Naive B cell (primary cell): ENCODE measurements around the gene TMEM117. TPM values are rescaled to one million over a fixed set of nuclear protein-coding genes. Genes with fewer than 3 reads are reported as not detected.
A peak's percentile ranks its signal among the peaks of the same experiment; 100 is the strongest.
"Not testable (repeated sequence)": the region's sequence is repeated elsewhere in the genome, so short reads cannot be mapped to it uniquely, and the experiment has no call there.

Source experiments
- ATAC-seq, 2 donors: fragments of 150-1000 bp; cut with Tn5 transposase; 2 replicates each; pipeline ENCODE4 v1.10.0; 2021; ENCODE audit warnings: low read depth in 2 of 2, mild to moderate bottlenecking in 2 of 2, moderate library complexity in 2 of 2
- DNase-seq: peaks from one replicate; pipeline ENCODE4 v3.0.0; 2022
- H3K27ac Mint-ChIP-seq, 6 donors: one replicate each; pipeline ENCODE4 v1.8.0; 2020 to 2022; ENCODE audit warnings: mild to moderate bottlenecking in 6 of 6, mixed read lengths in 6 of 6, moderate library complexity in 5 of 6, inconsistent platforms in 2 of 6
- H3K27me3 Mint-ChIP-seq, 3 donors: one replicate each; pipeline ENCODE4 v1.8.0; 2021 to 2022; ENCODE audit warnings: mixed read lengths in 3 of 3, mild to moderate bottlenecking in 1 of 3
- H3K36me3 Mint-ChIP-seq, 2 donors: one replicate each; pipeline ENCODE4 v1.8.0; 2020 to 2022; ENCODE audit warnings: mixed read lengths in 2 of 2, inconsistent platforms in 1 of 2, mild to moderate bottlenecking in 1 of 2
- H3K4me1 Mint-ChIP-seq, 3 donors: one replicate each; pipeline ENCODE4 v1.8.0; 2020 to 2022; ENCODE audit warnings: mixed read lengths in 3 of 3, inconsistent platforms in 1 of 3, mild to moderate bottlenecking in 1 of 3, moderate library complexity in 1 of 3
- H3K4me3 Mint-ChIP-seq, 8 donors: one replicate each; pipeline ENCODE4 v1.8.0; 2020 to 2022; ENCODE audit warnings: mild to moderate bottlenecking in 8 of 8, mixed read lengths in 8 of 8, moderate library complexity in 8 of 8, inconsistent platforms in 2 of 8
- H3K9me3 Mint-ChIP-seq, 7 donors: one replicate each; pipeline ENCODE4 v1.8.0; 2020 to 2022; ENCODE audit warnings: mixed read lengths in 7 of 7, mild to moderate bottlenecking in 5 of 7, inconsistent platforms in 2 of 7, moderate library complexity in 1 of 7
- polyA plus RNA-seq, 6 donors: library from polyadenylated mRNA; unstranded; fragments of 300-500 nt; fragmentation: Illumina TruSeq; gene quantifications; one replicate each; pipeline ENCODE4 v1.2.3, GENCODE V29; 2021; ENCODE audit warnings: low read depth in 6 of 6

TMEM117 gene
- polyA plus RNA-seq, 6 donors from 2014 or later, result 5.2 to 9.8 (median 5.3) TPM

DNA sequence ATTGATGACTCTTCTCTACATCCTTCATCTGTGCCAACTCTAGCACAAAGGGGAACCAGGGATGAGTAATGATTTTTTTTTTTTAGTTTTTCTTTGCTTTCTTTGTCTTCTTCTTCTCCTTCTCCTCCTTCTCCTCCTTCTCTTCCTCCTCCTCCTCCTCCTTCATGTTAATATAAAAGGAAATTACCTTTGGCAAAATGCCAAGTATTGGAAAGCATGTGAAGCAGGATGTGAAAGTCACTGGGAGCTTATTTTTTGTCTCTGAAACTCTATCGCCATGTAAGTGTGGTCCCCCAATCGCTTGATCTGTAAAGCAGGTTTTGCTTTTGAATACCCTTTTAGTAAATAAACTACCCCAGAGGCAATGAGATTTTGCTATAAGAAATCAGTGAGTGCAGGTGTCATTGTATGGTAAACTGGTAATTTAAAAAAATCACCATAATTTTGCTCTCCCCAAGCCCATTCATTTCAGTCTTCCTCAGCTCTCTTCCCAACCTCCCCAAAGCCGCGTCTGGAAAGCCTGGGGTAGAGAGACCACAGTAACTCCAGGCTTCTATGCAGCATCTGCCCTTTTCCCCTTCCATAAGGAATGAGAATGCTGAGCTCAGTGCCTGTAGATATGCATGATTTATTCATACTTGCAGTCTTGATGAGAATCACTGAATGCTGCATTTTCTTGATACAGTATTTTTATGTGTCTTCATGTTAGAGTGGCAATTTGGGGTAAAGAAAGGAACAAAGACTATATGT lies 388.7 kb downstream of the TMEM117 start:
- no peak overlapping the region for H3K4me3 Mint-ChIP-seq
- H3K9me3 Mint-ChIP-seq, result peaks cover 0 to 8% (median 0%) of the 10 kb centered on the region in 7 donors
- no peaks in the 10 kb centered on the region for H3K36me3 Mint-ChIP-seq
- peaks cover 0 to 3% (median 0%) of the 10 kb centered on the region in 3 donors for H3K4me1 Mint-ChIP-seq
- DNase-seq (no peak), ATAC-seq (no peak)
- no peaks in the 10 kb centered on the region for H3K27me3 Mint-ChIP-seq
- no peak overlapping the region for H3K27ac Mint-ChIP-seq

- H3K27me3 Mint-ChIP-seq, result no peaks in the 10 kb centered on the region
- no peaks in the 10 kb centered on the region for H3K36me3 Mint-ChIP-seq
- no peak for ATAC-seq
Measured at GRCh38 chr12:44225149-44225510, 389.2 kb downstream of the TMEM117 start.

DNA sequence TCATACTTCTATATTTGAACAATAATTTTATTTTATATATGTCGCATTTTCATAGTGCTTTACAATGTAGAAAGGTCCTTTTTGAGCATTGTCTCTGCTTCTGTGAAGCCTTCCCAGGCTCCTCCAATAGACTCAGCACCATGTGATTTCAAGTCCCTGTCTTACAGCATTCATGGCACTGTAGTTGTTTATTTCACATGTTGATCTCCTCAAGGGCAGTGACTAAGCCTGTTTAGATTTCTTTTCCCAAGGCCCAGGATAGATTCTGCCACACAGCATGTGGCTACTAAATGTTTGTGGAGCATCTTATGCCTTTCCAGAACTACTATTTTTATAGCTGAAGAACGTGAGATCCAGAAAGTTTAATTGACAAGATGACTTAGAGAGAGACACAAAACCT lies 391.7 kb downstream of the TMEM117 start:
- H3K4me3 Mint-ChIP-seq, result no peak overlapping the region
- H3K36me3 Mint-ChIP-seq, result no peaks in the 10 kb centered on the region
- H3K27ac Mint-ChIP-seq, result no peak overlapping the region
- H3K9me3 Mint-ChIP-seq, result no peaks in the 10 kb centered on the region
- H3K4me1 Mint-ChIP-seq, result peaks cover 0 to 3% (median 0%) of the 10 kb centered on the region in 3 donors
- ATAC-seq (no peak), DNase-seq (no peak)
- no peaks in the 10 kb centered on the region for H3K27me3 Mint-ChIP-seq

More at GRCh38 chr12:44225149-44225510, 389.2 kb downstream of the TMEM117 start:
- Mint-ChIP-seq H3K4me3 (no peak overlapping the region), H3K9me3 (peaks cover 0 to 4% (median 0%) of the 10 kb centered on the region in 7 donors), H3K27ac (no peak overlapping the region), H3K4me1 (peaks cover 0 to 3% (median 0%) of the 10 kb centered on the region in 3 donors)
- no peak for DNase-seq

DNA sequence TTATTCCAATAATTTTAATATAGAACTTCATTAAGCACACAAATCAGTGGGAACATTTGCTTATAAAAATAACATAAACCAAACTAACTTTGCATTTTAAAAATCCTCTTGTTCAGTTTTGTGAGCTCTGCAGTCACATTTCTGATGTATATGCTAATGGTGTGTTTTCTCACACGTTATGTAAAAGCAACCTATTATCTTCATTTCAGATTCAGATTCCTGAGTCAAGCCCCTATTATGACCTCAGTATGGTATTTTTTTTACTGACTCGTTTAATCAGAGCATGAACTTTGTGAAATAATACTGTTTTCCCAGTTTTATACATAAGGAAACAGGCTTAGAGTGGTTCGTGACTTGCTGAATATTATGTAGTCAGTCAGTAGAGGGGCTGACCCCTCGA lies 394.0 kb downstream of the TMEM117 start:
- Mint-ChIP-seq H3K27me3 (no peaks in the 10 kb centered on the region), H3K36me3 (no peaks in the 10 kb centered on the region), H3K9me3 (no peaks in the 10 kb centered on the region), H3K27ac (no peak overlapping the region), H3K4me3 (no peak overlapping the region), H3K4me1 (no peaks in the 10 kb centered on the region)
- ATAC-seq (no peak), DNase-seq (no peak)

- DNase-seq (no peak), ATAC-seq (no peak)
- Mint-ChIP-seq H3K4me3 (no peak overlapping the region), H3K27ac (no peak overlapping the region), H3K36me3 (no peaks in the 10 kb centered on the region), H3K27me3 (no peaks in the 10 kb centered on the region), H3K4me1 (no peaks in the 10 kb centered on the region), H3K9me3 (no peaks in the 10 kb centered on the region)
Measured at GRCh38 chr12:44235674-44236073, 399.8 kb downstream of the TMEM117 start.

GRCh38 chr12:44240186-44240585 lies 404.3 kb downstream of the TMEM117 start:
- H3K27me3 Mint-ChIP-seq, result no peaks in the 10 kb centered on the region
- no peak for DNase-seq
- H3K9me3 Mint-ChIP-seq, result peaks cover 0 to 12% (median 5%) of the 10 kb centered on the region in 7 donors
- no peak overlapping the region for H3K27ac Mint-ChIP-seq
- no peak for ATAC-seq
- H3K4me1 Mint-ChIP-seq, result no peaks in the 10 kb centered on the region
- peaks cover 0 to 15% of the 10 kb centered on the region in 2 donors for H3K36me3 Mint-ChIP-seq
- no peak overlapping the region for H3K4me3 Mint-ChIP-seq

- Mint-ChIP-seq H3K27ac (no peak overlapping the region), H3K9me3 (peaks cover 0 to 26% (median 10%) of the 10 kb centered on the region in 7 donors), H3K36me3 (peaks cover 9 to 15% of the 10 kb centered on the region in 2 donors), H3K4me3 (no peak overlapping the region), H3K4me1 (no peaks in the 10 kb centered on the region), H3K27me3 (no peaks in the 10 kb centered on the region)
- DNase-seq, result no peak
- ATAC-seq, result no peak
Measured at GRCh38 chr12:44245932-44246331, 410.1 kb downstream of the TMEM117 start.

GRCh38 chr12:44246482-44247105 lies 410.7 kb downstream of the TMEM117 start:
- no peak overlapping the region for H3K27ac Mint-ChIP-seq
- H3K36me3 Mint-ChIP-seq, result peaks cover 9 to 15% of the 10 kb centered on the region in 2 donors
- ATAC-seq (no peak), DNase-seq (no peak)
- H3K4me3 Mint-ChIP-seq, result no peak overlapping the region
- H3K4me1 Mint-ChIP-seq, result no peaks in the 10 kb centered on the region
- H3K27me3 Mint-ChIP-seq, result no peaks in the 10 kb centered on the region
- peaks cover 0 to 26% (median 10%) of the 10 kb centered on the region in 7 donors for H3K9me3 Mint-ChIP-seq

- no peak overlapping the region for H3K27ac Mint-ChIP-seq
- ATAC-seq (no peak), DNase-seq (no peak)
- H3K36me3 Mint-ChIP-seq, result peaks cover 7 to 9% of the 10 kb centered on the region in 2 donors
- no peaks in the 10 kb centered on the region for H3K4me1 Mint-ChIP-seq
- no peak overlapping the region for H3K4me3 Mint-ChIP-seq
- H3K9me3 Mint-ChIP-seq, result peaks cover 0 to 18% (median 9%) of the 10 kb centered on the region in 7 donors
- H3K27me3 Mint-ChIP-seq, result no peaks in the 10 kb centered on the region
Measured at GRCh38 chr12:44247588-44247987, 411.7 kb downstream of the TMEM117 start.

DNA sequence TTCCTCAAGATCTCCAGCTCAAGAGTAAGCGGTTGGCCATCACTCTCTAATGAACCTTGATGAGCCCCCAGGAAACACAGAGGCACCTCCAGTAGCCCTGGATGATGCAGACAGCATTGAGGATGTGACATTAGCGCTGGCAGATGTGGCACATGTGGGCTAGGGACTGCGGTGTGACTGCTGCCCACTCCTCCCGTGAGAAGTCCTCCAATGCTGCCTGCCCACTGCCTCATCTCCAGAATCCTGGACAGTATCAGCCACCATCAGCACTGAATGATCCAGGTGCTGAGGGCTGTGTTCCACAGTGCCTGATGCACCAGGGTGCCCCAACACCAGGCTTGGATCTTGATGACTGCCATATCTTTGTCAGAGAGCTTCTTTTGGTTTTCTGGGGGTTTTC lies 412.6 kb downstream of the TMEM117 start:
- Mint-ChIP-seq H3K4me1 (no peaks in the 10 kb centered on the region), H3K27ac (no peak overlapping the region), H3K27me3 (no peaks in the 10 kb centered on the region), H3K4me3 (no peak overlapping the region), H3K36me3 (peaks cover 6 to 9% of the 10 kb centered on the region in 2 donors), H3K9me3 (peaks cover 0 to 14% (median 7%) of the 10 kb centered on the region in 7 donors)
- DNase-seq (no peak), ATAC-seq (no peak)

GRCh38 chr12:44250440-44250839 lies 414.6 kb downstream of the TMEM117 start:
- H3K4me1 Mint-ChIP-seq, DNase-seq, H3K27me3 Mint-ChIP-seq, H3K36me3 Mint-ChIP-seq, H3K27ac Mint-ChIP-seq, H3K4me3 Mint-ChIP-seq, ATAC-seq: not testable (repeated sequence)
- H3K9me3 Mint-ChIP-seq, result peaks cover 0 to 14% (median 5%) of the 10 kb centered on the region in 7 donors

DNA sequence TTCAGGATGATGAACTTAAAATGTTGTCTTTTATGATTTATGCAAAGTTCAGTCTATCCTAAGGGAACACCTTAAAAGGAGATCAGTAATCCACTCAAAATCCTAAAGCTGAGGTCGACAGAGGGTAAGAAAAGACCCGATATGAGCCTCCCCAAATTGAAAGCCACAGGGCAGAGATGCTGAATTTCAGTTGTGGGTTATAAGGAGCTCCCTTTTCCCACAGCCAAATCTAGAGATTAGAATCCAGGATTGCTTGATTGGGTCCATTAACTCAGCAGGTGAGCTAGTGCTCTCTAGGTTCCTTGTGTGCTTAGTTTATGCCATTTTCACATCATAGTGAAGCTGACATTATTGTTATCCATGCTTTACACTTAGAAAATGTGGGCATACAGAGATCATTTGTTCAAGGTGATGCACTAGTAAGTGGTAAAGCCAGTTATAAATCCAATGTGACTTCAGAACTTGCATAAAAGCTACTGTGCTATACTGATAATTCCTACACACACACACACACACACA lies 417.5 kb downstream of the TMEM117 start:
- no peak for ATAC-seq
- no peak overlapping the region for H3K27ac Mint-ChIP-seq
- H3K27me3 Mint-ChIP-seq, result no peaks in the 10 kb centered on the region

DNA sequence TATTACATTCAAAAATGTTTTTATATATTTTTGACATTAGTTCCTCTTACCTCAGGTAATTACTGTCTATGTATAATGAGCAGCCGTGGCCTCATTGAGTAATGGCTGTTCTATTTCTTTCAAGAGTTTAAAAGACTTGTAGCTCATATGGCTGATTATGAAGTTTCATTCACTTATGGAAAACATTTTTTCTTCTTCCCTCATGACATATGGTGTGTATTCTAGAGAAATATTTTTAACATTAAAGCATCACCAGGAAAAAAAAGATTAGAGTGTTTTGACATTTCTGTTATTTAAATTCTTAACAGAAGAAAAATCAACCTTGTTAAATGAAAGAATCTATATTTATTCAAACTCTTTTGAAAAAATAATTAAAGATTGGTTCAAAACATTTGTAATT lies 422.4 kb downstream of the TMEM117 start:
- no peak for ATAC-seq
- peaks cover 0 to 4% (median 0%) of the 10 kb centered on the region in 7 donors for H3K9me3 Mint-ChIP-seq
- H3K4me1 Mint-ChIP-seq, result no peaks in the 10 kb centered on the region
- no peaks in the 10 kb centered on the region for H3K36me3 Mint-ChIP-seq
- H3K27ac Mint-ChIP-seq, result no peak overlapping the region
- H3K4me3 Mint-ChIP-seq, result no peak overlapping the region
- DNase-seq, result no peak
- H3K27me3 Mint-ChIP-seq, result no peaks in the 10 kb centered on the region

More for the DNA sequence above, 417.5 kb downstream of the TMEM117 start:
- DNase-seq, result no peak
- Mint-ChIP-seq H3K4me3 (no peak overlapping the region), H3K36me3 (peaks cover 0 to 9% of the 10 kb centered on the region in 2 donors), H3K4me1 (no peaks in the 10 kb centered on the region), H3K9me3 (peaks cover 0 to 14% (median 5%) of the 10 kb centered on the region in 7 donors)

DNA sequence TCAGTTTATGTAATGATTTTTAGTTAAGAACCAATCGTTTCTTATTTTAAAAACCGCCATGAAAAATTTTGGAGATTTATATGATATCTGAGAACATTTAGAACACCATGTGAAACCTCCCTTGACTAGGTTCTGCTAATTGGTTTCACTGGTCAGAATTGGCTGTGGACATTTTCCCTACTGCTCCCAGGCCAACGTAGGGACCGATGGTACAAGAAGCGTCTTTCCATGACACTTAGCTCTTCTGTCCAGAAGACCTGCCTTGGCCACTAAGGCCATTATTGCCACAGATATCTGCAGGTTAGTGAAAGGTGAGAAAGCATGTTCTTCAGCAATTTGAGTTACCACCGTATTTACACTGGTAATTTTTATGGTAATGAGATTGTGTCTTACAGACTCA lies 424.0 kb downstream of the TMEM117 start:
- DNase-seq, result no peak
- peaks cover 0 to 4% (median 0%) of the 10 kb centered on the region in 7 donors for H3K9me3 Mint-ChIP-seq

More for the DNA sequence above, 424.0 kb downstream of the TMEM117 start:
- Mint-ChIP-seq H3K4me3 (peak overlapping the region in 1 of 8 donors; percentile 64), H3K27me3 (no peaks in the 10 kb centered on the region), H3K27ac (no peak overlapping the region), H3K4me1 (no peaks in the 10 kb centered on the region), H3K36me3 (no peaks in the 10 kb centered on the region)
- no peak for ATAC-seq
